LHCN-M2 (cell line): ENCODE data around the gene WDR93. TPM values are rescaled to one million over a fixed set of nuclear protein-coding genes. Genes with fewer than 3 reads are reported as not detected.

Experiments
- DNase-seq: peaks from one replicate; pipeline ENCODE4 v3.0.0-alpha.2; 2012; ENCODE audit warnings: low read depth
- total RNA-seq: library from RNA; depleted of rRNA; stranded (reverse); fragments of >200 nt; gene quantifications from 2 replicates; pipeline ENCODE4 v1.2.3, GENCODE V29; 2014

The WDR93 gene
- total RNA-seq, 1 experiment from 2014 or later = not detected

DNA sequence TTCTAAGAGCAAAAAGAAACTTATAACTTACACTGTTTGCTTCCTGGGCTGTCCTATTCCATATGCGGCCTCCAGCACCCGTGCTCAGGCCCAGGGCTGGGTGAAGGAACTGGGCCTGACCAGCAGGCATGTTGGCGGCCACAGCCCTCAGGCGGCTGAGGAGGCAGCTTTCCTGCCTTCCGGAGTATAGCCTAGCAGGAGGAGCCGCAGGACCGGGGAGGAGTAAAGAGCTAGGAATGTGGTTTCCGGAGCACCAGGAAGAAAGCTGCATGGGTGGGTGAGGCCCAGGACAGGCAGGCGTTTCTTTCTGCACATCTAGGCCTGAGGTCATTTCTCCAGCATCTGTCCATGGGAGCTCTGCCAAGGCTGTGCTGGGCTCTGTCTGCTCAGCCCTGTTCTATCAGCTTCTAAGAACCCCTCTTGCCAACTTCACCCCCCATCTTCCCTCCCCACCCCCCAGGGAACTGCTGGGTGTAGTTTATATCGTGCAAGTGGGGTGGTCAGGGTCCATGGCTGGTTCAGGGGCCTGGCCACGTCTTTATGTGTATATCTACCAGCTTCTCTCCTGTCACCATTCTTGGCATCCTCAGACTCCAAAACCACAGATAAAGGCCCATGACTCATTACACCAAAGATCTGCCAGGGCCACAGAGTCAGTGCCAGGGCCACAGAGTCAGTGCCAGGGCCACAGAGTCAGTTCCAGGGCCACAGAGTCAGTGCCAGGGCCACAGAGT, 27.6 kb upstream of the WDR93 start:
- DNase-seq = peak; percentile 93

- DNase-seq = peak; percentile 10
Observed at GRCh38 chr15:89664441-89665350, 25.9 kb upstream of the WDR93 start.

GRCh38 chr15:89665449-89666181, 25.0 kb upstream of the WDR93 start:
- DNase-seq = peak; percentile 56

DNA sequence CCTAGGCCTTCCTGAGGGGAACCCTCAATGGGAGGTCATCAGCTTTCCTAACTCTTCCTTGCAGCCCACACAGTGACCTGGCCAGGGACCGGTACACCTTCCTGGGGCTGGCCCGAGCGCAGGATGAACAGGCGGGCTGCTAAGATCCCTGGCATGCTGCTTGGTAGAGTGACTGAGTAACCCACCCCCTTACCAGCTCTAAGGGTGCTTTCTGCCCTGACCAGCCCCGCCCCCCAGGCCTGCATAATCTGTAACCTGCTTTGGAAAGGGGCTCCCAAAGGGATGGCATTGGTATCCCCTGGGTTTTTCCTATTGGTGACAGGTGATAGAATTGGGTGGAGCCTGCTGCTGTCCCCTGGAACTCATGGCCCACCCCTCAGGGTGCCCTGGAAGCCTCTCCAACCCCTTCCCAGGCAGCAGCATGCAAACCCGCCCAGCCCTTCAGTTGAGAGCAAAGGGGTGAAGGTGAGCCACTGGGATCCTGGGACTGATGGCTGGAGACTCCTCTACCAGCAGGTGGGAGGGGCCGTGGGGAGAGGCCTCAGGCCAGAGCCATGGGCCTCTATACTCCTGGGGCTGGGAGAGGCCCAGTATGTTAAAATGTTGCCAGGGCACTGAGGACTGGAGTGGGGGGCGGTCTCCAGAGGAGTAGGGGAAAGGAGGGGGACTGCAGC, 24.3 kb upstream of the WDR93 start:
- DNase-seq = no peak

- no peak for DNase-seq
Observed at GRCh38 chr15:89666858-89667705, 23.5 kb upstream of the WDR93 start.

DNA sequence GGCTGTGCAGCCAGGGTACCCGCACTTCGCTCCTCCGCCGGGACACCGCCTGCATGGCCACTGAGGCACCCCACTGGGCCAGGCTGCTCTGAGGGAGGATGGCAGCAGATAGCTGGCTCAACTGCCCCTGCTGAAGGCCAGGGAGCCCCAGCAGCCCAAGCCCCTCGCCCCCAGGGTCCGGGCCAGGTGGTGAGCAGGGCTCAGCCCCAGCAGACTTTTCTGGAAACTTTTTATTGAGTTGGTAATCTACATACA, 23.0 kb upstream of the WDR93 start:
- DNase-seq = no peak

- DNase-seq = no peak
Observed at GRCh38 chr15:89668171-89668570, 22.4 kb upstream of the WDR93 start.

DNA sequence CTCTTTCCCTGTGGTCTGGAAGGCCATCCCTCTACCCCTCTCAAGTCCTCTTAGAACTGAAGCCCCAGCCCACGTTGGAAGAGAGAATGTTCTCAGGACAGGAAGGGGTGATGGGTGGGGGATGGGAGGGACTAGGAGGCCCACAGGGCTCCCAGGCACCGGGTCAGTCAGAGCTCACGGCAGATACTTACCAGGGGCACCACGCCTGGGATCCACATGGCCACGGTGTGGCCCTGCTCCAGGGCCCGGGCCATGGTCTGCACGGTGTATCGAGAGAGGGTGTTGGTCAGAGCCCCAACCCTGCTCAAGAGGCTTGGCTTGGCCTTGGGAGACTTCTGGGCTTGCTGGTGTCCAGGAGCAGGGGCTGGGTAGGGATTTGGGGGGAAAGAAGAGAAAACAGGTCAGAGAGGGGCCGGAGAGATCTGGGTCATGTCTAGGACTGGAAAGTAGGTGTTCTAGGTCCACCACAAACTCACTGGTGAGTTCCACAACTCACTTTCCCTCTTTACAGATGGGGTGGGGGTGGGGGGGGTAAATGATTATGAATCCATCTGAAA, 21.2 kb upstream of the WDR93 start:
- no peak for DNase-seq

GRCh38 chr15:89669941-89670340, 20.7 kb upstream of the WDR93 start:
- no peak for DNase-seq

- DNase-seq = no peak
Observed at GRCh38 chr15:89670971-89671560, 19.5 kb upstream of the WDR93 start.

DNA sequence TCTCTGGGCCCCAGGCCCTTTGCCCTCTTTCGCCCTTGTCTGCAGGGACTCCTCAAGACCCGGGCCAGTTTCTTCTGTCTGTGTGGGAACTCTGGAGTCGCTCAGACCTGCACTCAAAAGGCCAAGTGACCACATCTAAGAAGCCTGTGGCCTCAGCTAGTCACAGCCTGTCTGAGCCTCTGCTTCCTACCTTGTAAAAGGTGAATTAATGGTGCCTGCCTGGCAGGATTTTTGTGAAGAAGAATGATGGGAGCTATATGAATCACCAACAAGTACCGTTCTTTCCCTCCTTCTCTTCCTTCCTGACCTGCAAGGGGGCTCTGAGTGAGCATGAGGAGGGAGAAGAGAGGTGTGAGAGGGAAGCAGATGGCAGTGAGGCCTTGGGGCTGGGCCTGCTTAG, 18.9 kb upstream of the WDR93 start:
- no peak for DNase-seq

- no peak for DNase-seq
Observed at GRCh38 chr15:89672221-89673164, 18.1 kb upstream of the WDR93 start.

DNA sequence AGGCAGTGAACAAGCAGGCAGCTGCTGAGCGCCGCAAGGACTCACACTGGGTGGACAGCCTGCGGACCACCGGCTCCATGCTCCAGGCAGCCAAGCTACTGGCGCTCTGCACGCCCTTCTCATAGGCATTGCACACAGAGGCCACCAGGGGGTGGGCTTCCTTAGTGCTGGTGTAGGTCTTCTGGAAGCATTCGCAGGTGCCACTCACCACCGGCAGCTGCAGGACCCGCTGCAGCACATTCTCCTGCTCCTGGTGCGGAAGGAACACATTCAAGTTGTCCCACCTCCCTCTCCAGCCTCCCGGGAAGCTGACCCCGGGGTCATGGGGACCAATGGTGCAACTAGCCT, 17.5 kb upstream of the WDR93 start:
- DNase-seq = peak; percentile 19

GRCh38 chr15:89674526-89674925, 16.1 kb upstream of the WDR93 start:
- no peak for DNase-seq

GRCh38 chr15:89675606-89676005, 15.0 kb upstream of the WDR93 start:
- DNase-seq = no peak

DNA sequence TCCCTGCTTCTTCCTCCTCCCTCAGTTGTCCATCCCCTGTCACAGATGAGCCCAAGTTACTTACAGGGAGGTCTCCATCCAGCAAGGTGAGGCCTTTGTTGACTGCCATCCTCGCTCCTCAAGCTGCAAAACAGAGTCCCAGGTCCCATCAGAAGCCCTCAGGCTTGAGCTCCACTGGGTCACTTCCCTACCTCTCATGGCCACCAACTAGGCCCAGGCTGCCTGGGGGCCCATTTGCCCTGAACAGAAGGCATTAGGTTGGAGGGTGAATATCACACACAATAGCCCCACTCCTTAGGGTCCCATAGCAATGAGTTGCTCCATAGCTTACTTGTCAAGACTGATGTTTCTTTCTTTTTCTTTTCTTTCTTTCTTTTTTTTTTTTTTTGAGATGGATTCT, 13.2 kb upstream of the WDR93 start:
- no peak for DNase-seq

GRCh38 chr15:89679212-89679611, 11.4 kb upstream of the WDR93 start, which contains the start of gene PLIN1:
Gene PLIN1 (minus strand): TSS chr15:89679367. CDS start chr15:89677489, 1,878 bp downstream.
- no peak for DNase-seq

GRCh38 chr15:89680282-89680873, 10.2 kb upstream of the WDR93 start:
- DNase-seq = peak; percentile 27

- no peak for DNase-seq
Observed at GRCh38 chr15:89681146-89681545, 9.5 kb upstream of the WDR93 start.
